ENCODE results near the gene MARCHF3.
A peak's percentile ranks its signal among the peaks of the same experiment; 100 is the strongest.

The MARCHF3 gene, protein sequence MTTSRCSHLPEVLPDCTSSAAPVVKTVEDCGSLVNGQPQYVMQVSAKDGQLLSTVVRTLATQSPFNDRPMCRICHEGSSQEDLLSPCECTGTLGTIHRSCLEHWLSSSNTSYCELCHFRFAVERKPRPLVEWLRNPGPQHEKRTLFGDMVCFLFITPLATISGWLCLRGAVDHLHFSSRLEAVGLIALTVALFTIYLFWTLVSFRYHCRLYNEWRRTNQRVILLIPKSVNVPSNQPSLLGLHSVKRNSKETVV

DNA sequence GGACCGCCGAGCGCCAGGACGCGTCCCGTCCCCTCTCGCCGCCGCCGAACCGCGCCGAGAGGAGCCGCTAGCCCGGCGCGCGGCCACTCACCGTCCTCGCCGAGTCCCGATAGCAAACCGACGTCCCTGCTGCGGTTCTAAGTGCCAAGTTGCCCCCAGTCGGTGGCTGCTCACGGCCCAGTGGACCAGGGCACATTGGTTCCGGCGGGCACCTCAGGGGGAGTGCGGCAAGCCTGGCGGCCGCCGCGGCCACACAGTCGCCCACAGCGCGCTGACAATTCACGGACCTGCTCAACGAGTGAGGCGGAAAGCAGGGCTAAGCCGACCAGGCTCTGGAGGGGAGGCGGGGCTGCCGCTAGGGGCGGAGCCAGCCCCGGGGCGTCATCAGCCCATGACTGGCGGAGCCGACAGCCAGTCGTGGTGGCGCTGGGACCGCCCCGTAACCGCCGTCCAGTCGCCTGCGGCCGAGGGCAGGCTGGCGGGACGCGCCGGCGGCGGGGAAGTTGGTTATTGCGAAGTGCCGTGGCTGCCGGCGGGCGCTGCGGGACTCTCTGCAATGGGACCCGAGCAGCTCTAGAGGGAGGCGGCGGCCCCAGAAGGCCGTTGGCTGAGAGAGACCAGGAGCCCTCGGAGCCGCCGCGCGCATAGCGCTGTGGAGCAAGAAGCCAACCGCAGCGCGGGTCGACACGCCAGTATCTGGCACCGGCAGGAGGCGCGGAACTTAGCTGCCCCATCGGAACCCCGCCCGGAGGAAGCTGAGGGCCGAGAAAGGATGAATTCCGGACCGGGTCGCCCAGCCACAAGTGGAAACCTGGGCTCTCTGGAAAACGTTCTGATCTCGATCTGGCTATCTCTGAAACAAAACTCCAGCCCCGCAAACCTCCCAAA lies at the start of gene MARCHF3:
Gene MARCHF3 (minus strand): TSS at position 300 of the 888 bp plus-strand sequence. CDS start 112,387 bp downstream, outside the sequence.
- Histone ChIP-seq H3K4me1 (ENCODE audit: insufficient read depth, low read length) (peaks cover 13% of the 10 kb centered on the region; the same call in 1 of the 2 replicates), H3K36me3 (ENCODE audit: insufficient read depth, low read depth, low read length) (no peaks in the 10 kb centered on the region), H3K9me3 (ENCODE audit: insufficient read depth, low read depth, low read length) (no peaks in the 10 kb centered on the region), H3K4me3 (ENCODE audit: low read length) (peak within 1 kb of the TSS; percentile 78), H3K27me3 (ENCODE audit: insufficient read depth, low read length) (peaks cover 48% of the 10 kb centered on the region), H3K27ac (ENCODE audit: low read length) (no peak within 1 kb of the TSS), H3K9ac (ENCODE audit: low read depth, low read length) (peak within 1 kb of the TSS; percentile 63; the same call in 1 of the 2 replicates)

DNA sequence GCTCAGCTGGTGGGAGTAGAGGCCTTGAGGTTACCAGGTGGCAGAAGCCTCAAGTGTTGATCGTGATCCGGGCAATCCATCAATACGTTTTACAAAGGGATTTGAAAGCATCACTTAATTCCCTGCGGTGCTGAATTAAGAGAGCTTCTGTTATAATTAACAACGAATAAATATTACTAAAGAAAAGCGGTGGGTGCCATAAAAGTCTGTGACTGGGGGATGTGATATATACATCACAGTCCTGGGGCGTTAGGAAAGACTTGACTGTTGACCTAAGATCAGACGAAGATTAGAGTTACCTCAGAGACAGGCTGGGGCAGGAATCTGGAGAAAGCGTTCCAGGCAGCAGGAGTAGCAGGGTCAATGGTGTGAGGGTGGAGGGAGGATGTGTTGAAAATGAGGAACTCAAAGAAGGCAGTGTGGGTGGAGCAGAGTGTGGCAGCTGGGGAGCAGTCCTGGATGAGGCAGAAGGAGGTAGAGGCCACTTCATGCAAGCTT lies 49.7 kb upstream of the MARCHF3 start:
- no peaks in the 10 kb centered on the region for H3K36me3 ChIP-seq (ENCODE audit: insufficient read depth, low read depth, low read length)
- H3K4me3 ChIP-seq (ENCODE audit: low read length), result no peak overlapping the region
- H3K9ac ChIP-seq (ENCODE audit: low read depth, low read length), result no peak overlapping the region
- peaks cover 46% of the 10 kb centered on the region for H3K4me1 ChIP-seq (ENCODE audit: insufficient read depth, low read length)
- H3K27ac ChIP-seq (ENCODE audit: low read length), result no peak overlapping the region
- H3K27me3 ChIP-seq (ENCODE audit: insufficient read depth, low read length), result no peaks in the 10 kb centered on the region
- no peaks in the 10 kb centered on the region for H3K9me3 ChIP-seq (ENCODE audit: insufficient read depth, low read depth, low read length)

DNA sequence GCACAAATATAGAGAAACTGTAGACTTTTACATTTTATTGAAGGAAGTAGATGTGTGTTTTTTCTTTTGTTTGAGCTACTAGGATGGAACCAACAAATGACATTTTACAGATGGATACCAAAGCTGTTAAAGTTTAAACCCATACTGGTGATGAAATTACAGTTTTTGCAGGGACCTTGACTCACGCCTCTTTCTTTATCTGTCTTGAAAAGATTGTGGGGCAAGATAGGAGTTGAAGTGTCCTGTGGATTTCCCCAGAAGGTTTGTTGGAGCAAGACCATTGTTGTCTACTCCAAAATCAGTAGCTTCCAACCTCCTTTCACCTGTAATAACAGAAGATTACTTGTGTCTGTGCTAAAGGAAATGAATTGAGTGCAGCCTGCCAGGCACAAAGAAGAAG lies 47.0 kb upstream of the MARCHF3 start:
- no peak overlapping the region for H3K27ac ChIP-seq (ENCODE audit: low read length)
- no peaks in the 10 kb centered on the region for H3K27me3 ChIP-seq (ENCODE audit: insufficient read depth, low read length)
- no peaks in the 10 kb centered on the region for H3K36me3 ChIP-seq (ENCODE audit: insufficient read depth, low read depth, low read length)
- no peak overlapping the region for H3K9ac ChIP-seq (ENCODE audit: low read depth, low read length)
- no peaks in the 10 kb centered on the region for H3K9me3 ChIP-seq (ENCODE audit: insufficient read depth, low read depth, low read length)
- peak overlapping the region; percentile 16 for H3K4me3 ChIP-seq (ENCODE audit: low read length)
- H3K4me1 ChIP-seq (ENCODE audit: insufficient read depth, low read length), result peaks cover 40% of the 10 kb centered on the region

DNA sequence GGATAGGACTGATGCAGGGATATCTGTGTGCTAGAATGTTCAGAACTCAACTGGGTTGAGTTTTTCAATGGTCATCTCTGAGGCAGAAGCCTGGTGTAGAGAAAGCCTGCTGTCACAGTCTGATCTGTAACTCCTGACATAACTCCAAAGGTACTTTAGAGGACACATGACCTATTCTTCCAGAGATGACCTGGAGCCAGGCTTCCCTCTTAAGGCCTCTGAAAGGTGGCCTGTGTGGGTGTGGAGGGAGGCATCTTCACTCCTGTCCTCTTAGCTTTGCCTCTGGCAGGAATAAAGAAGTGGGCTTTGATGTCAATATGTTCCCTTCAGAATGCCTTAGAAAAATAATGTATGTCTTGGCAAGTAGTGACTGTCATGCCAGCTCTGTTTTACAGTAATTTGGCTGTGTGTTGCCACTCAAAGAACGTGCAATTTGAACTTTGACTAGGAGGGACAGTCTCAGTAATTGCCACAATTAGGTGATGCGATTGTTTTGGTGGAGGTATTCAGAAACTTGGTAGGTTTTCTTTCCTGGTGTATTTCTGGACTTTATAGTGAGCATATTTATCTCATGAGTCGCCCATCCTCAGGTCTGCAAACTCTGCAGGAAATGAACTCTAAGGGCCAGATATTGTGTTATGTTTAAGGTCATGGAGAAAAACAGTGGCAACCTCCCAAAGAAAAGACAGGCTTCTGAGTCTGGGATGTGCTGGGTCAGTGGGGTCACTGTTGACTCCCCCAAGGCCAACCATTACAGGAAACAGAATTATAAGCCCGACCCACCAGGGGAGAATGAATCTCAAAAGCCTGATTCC lies 46.2 kb upstream of the MARCHF3 start:
- Histone ChIP-seq H3K27ac (ENCODE audit: low read length) (no peak overlapping the region), H3K4me1 (ENCODE audit: insufficient read depth, low read length) (peaks cover 40% of the 10 kb centered on the region), H3K36me3 (ENCODE audit: insufficient read depth, low read depth, low read length) (no peaks in the 10 kb centered on the region)

DNA sequence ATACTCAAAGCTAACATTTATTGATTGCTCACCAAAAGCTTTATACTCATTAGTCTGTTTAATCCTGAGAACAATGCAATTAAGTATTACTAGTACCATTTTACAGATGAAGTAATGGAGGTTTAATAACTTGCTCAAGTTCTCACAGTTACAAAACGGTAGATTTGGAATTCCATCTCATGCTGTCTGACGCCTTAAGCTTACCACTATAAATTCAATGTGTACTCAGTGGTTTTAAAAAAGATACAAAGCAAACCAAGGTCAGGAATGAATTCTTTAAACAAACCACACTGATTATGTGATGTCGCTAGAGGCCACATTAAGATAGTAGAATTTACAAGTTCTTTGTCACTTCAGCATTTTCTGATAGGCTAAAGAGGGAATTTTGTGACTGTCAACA lies 44.1 kb upstream of the MARCHF3 start:
- H3K27ac ChIP-seq (ENCODE audit: low read length), result no peak overlapping the region
- no peaks in the 10 kb centered on the region for H3K36me3 ChIP-seq (ENCODE audit: insufficient read depth, low read depth, low read length)
- H3K9ac ChIP-seq (ENCODE audit: low read depth, low read length), result no peak overlapping the region
- peaks cover 28% of the 10 kb centered on the region for H3K4me1 ChIP-seq (ENCODE audit: insufficient read depth, low read length)
- no peak overlapping the region for H3K4me3 ChIP-seq (ENCODE audit: low read length)
- H3K9me3 ChIP-seq (ENCODE audit: insufficient read depth, low read depth, low read length), result no peaks in the 10 kb centered on the region
- no peaks in the 10 kb centered on the region for H3K27me3 ChIP-seq (ENCODE audit: insufficient read depth, low read length)

More for the DNA sequence above, 46.2 kb upstream of the MARCHF3 start:
- H3K9me3 ChIP-seq (ENCODE audit: insufficient read depth, low read depth, low read length), result no peaks in the 10 kb centered on the region
- H3K4me3 ChIP-seq (ENCODE audit: low read length), result peak overlapping the region; percentile 32; the same call in 1 of the 2 replicates
- no peaks in the 10 kb centered on the region for H3K27me3 ChIP-seq (ENCODE audit: insufficient read depth, low read length)
- peak overlapping the region; percentile 23; the same call in 1 of the 2 replicates for H3K9ac ChIP-seq (ENCODE audit: low read depth, low read length)

DNA sequence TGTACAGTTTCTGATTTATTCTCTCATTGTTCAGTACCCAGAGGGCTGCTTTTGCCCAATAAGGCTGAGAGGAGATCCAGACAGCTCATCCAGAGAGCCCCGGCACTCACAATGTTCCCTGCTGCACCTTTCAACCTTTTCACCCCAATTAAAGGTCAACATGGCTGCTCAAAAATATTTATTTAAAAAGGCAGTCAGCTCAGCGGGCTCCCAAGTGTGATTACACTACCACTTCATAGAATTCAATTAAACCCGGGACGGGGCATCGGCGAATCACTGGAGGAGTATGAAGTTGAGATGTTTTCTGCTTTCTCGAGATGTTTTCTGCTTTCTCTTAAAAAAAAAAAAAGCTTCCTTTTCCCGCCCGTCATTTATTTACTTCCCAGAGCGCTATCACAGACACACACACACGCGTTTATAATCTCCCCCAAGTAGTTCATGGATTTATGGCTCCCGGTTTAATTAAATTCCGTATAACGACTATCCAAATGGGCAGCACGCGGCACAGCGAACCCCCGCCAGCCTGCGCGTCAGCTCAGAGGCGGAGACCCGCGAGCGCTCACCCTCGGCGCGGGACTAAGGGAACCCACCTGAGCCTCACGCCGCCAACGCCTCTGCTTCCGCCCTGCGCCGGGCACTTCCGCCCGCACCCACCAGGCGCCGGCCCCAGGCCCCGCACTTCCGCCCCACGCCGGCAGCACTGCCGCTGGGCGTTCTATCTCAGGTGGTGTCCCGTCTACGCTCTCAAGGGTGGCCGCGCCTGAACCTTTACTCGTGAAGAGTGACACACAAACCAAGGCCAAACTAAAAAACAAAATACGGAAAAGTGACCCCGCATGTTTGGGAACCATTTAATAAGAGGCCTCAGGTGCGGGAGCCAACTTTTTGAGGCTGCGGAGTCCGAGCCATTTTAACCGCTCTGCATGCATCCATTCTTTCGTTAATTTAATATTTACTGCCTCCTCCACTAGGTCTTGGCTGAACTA lies 42.8 kb upstream of the MARCHF3 start, which contains the start of gene C5orf63:
Gene C5orf63 (minus strand): TSS at position 642 of the 986 bp plus-strand sequence. CDS start 14,507 bp downstream, outside the sequence.
- H3K36me3 ChIP-seq (ENCODE audit: insufficient read depth, low read depth, low read length), result no peaks in the 10 kb centered on the region
- H3K4me1 ChIP-seq (ENCODE audit: insufficient read depth, low read length), result peaks cover 27% of the 10 kb centered on the region
- H3K27ac ChIP-seq (ENCODE audit: low read length), result no peak within 1 kb of the TSS
- no peaks in the 10 kb centered on the region for H3K9me3 ChIP-seq (ENCODE audit: insufficient read depth, low read depth, low read length)
- no peak within 1 kb of the TSS; the same call in 1 of the 2 replicates for H3K4me3 ChIP-seq (ENCODE audit: low read length)
- H3K27me3 ChIP-seq (ENCODE audit: insufficient read depth, low read length), result no peaks in the 10 kb centered on the region
- H3K9ac ChIP-seq (ENCODE audit: low read depth, low read length), result no peak within 1 kb of the TSS

DNA sequence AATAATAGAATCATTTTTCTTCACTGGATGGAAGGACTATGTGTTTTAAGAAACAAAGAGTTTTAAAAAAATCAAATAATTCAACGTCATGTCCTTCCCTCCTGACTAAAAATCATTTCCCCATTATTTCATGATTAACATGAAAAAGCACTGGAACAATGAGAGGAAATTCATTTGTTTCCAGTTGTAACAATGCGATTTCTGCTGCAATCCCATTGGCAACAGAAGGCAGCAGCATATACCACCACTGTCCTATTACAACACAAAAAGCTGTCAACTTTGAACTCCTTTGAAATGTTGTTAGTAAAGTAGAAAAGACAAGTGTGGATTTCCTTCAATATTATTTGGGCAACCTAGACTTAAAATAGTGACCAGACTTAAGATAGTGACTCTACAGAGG lies 39.9 kb upstream of the MARCHF3 start:
- Histone ChIP-seq H3K36me3 (ENCODE audit: insufficient read depth, low read depth, low read length) (no peaks in the 10 kb centered on the region), H3K4me1 (ENCODE audit: insufficient read depth, low read length) (peaks cover 8% of the 10 kb centered on the region; the same call in 1 of the 2 replicates), H3K4me3 (ENCODE audit: low read length) (no peak overlapping the region), H3K9ac (ENCODE audit: low read depth, low read length) (no peak overlapping the region), H3K27ac (ENCODE audit: low read length) (no peak overlapping the region), H3K9me3 (ENCODE audit: insufficient read depth, low read depth, low read length) (no peaks in the 10 kb centered on the region), H3K27me3 (ENCODE audit: insufficient read depth, low read length) (no peaks in the 10 kb centered on the region)

DNA sequence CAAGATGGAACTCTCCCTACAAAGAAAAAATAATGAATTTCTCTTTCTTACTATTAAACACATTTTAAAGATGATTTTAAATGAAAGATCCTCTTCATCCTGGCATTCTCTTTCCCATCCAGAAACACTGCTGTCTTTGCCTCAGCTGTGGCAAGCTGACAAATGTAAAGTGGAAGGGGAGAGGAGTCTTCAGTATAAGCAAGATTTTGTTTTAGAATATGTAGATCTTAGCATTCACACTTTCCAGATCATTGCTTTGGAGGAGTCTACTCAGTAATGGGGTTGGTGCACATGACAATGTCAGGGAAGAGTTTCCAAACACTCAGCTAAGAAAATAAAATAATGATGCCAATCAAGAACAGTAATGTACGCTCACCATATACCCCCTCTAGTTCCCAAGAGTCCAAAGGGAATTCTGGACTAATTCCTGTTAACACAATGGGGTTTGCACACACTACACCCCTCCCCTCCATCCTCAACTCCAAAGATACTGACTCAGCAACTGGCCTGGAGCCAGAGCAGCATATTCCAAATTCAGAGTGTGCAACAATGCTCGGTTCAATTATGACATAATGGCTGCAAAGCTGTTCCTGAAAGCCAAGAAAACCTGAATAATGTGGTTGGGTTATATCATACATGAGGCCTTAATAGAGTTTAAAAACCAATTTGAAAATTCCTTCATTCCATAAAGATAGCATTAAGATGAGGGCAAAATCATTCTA lies 38.3 kb upstream of the MARCHF3 start:
- no peaks in the 10 kb centered on the region for H3K36me3 ChIP-seq (ENCODE audit: insufficient read depth, low read depth, low read length)
- H3K4me3 ChIP-seq (ENCODE audit: low read length), result no peak overlapping the region
- no peaks in the 10 kb centered on the region for H3K27me3 ChIP-seq (ENCODE audit: insufficient read depth, low read length)
- H3K9me3 ChIP-seq (ENCODE audit: insufficient read depth, low read depth, low read length), result no peaks in the 10 kb centered on the region
- no peak overlapping the region for H3K9ac ChIP-seq (ENCODE audit: low read depth, low read length)
- H3K4me1 ChIP-seq (ENCODE audit: insufficient read depth, low read length), result peaks cover 8% of the 10 kb centered on the region; the same call in 1 of the 2 replicates
- no peak overlapping the region for H3K27ac ChIP-seq (ENCODE audit: low read length)

DNA sequence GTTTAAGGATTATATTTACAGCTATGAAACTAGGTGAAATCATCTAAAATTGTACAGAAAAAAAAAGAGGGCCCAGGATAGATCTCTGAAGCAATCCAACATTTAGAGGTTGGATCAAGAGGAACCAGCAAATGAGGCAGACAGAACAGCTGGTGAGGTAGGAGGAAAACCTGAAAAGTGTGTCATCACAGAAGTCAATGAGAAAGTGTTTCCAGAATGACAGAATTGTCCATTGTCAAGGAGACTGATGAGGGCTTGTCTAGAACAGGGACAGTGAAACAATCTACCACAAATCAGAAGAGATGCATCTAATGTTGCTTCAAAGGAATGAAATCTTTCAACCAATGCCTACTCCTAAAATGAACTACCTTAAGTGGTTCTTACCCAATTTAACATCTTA lies 36.4 kb upstream of the MARCHF3 start:
- no peaks in the 10 kb centered on the region for H3K36me3 ChIP-seq (ENCODE audit: insufficient read depth, low read depth, low read length)
- H3K4me1 ChIP-seq (ENCODE audit: insufficient read depth, low read length), result peaks cover 8% of the 10 kb centered on the region; the same call in 1 of the 2 replicates
- H3K27ac ChIP-seq (ENCODE audit: low read length), result no peak overlapping the region
- no peak overlapping the region for H3K4me3 ChIP-seq (ENCODE audit: low read length)
- H3K9me3 ChIP-seq (ENCODE audit: insufficient read depth, low read depth, low read length), result no peaks in the 10 kb centered on the region
- no peaks in the 10 kb centered on the region for H3K27me3 ChIP-seq (ENCODE audit: insufficient read depth, low read length)
- no peak overlapping the region for H3K9ac ChIP-seq (ENCODE audit: low read depth, low read length)

Measured in iPS-20b (cell line).